Peyer's patch (tissue), 4 donors: ENCODE data around the gene SEPTIN10. TPM values are rescaled to one million over a fixed set of nuclear protein-coding genes. Genes with fewer than 3 reads are reported as not detected.
"Not testable (repeated sequence)": the region's sequence is repeated elsewhere in the genome, so short reads cannot be mapped to it uniquely, and the experiment has no call there.

Experiments used
- DNase-seq, 3 donors: peaks; one replicate each; pipeline ENCODE4 v3.0.0-alpha.2; 2017 to 2019
- H3K27ac ChIP-seq, 4 donors: fragments of 200-600 bp; sonication (generic); one replicate each; pipeline ENCODE4 v1.5.1; 2016 to 2019
- H3K27me3 ChIP-seq, 2 donors: fragments of 200-600 bp; sonication (generic); one replicate each; pipeline ENCODE4 v1.5.1; 2019
- H3K36me3 ChIP-seq, 3 donors: fragments of 200-600 bp; sonication (generic); one replicate each; pipeline ENCODE4 v1.5.1; 2016 to 2019
- H3K4me1 ChIP-seq, 4 donors: fragments of 200-600 bp; sonication (generic); one replicate each; pipeline ENCODE4 v1.5.1; 2016 to 2019
- H3K4me3 ChIP-seq, 4 donors: fragments of 200-600 bp; sonication (generic); 1 replicate in 3 of 4; 2 replicates in 1 of 4; pipeline ENCODE4 v1.5.1; 2016 to 2019; ENCODE audit warnings: mild to moderate bottlenecking in 1 of 4
- H3K9me3 ChIP-seq, 4 donors: fragments of 200-600 bp; sonication (generic); one replicate each; pipeline ENCODE4 v1.5.1; 2016 to 2019; ENCODE audit warnings: mild to moderate bottlenecking in 1 of 4
- POLR2A ChIP-seq, 2 donors: fragments of 450-650 bp; IDR thresholded peaks; one replicate each; pipeline ENCODE4 v1.5.1; 2017; ENCODE audit warnings: antibody characterized with exemption in 2 of 2, mild to moderate bottlenecking in 2 of 2, moderate library complexity in 2 of 2
- total RNA-seq, 4 donors: library from RNA; depleted of rRNA; stranded (reverse); fragments of >200 nt; gene quantifications; one replicate each; pipeline ENCODE4 v1.1.0, GENCODE V29; 2016
- TF ChIP-seq, protein P1 (sequence below), 6 experiments: fragments of 450-650 bp in 4 of 6; fragments of 200-600 bp in 2 of 6; sonication (generic) in 1 of 6; IDR thresholded peaks; one replicate each; pipeline ENCODE4 v1.5.1; 2017 to 2019; ENCODE audit warnings: antibody characterized with exemption in 6 of 6, mild to moderate bottlenecking in 3 of 6, moderate library complexity in 1 of 6

Gene SEPTIN10
- total RNA-seq, 4 donors from 2014 or later = 22.3 to 55.2 (median 53.1) TPM

DNA sequence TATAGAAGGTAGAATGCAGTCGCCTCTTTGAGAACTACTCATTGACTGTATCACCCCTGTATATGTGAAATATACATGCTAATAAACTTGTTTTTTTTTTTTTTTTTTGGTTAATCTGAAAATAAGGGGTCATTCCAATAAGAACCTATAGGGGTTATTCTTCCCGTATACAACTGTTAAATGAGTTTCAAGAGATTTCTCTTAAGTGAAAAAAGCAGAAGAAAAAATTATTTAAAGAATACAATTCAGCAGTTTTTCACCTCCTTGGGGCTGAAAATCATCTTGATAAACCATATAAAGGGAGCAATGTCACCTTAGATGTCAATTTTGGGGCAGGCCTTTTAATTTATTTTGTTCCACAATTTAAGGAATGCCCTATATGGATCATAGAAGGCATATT is 66.5 kb downstream of the SEPTIN10 start:
- TF ChIP-seq, protein P1, sequence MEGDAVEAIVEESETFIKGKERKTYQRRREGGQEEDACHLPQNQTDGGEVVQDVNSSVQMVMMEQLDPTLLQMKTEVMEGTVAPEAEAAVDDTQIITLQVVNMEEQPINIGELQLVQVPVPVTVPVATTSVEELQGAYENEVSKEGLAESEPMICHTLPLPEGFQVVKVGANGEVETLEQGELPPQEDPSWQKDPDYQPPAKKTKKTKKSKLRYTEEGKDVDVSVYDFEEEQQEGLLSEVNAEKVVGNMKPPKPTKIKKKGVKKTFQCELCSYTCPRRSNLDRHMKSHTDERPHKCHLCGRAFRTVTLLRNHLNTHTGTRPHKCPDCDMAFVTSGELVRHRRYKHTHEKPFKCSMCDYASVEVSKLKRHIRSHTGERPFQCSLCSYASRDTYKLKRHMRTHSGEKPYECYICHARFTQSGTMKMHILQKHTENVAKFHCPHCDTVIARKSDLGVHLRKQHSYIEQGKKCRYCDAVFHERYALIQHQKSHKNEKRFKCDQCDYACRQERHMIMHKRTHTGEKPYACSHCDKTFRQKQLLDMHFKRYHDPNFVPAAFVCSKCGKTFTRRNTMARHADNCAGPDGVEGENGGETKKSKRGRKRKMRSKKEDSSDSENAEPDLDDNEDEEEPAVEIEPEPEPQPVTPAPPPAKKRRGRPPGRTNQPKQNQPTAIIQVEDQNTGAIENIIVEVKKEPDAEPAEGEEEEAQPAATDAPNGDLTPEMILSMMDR (IDR thresholded peaks at IDR 0.05) = no peak
- no peak for TF ChIP-seq POLR2A (IDR thresholded peaks at IDR 0.05)
- Histone ChIP-seq H3K9me3 (no peaks in the 10 kb centered on the region), H3K36me3 (peaks cover 0 to 6% (median 0%) of the 10 kb centered on the region in 3 donors)

DNA sequence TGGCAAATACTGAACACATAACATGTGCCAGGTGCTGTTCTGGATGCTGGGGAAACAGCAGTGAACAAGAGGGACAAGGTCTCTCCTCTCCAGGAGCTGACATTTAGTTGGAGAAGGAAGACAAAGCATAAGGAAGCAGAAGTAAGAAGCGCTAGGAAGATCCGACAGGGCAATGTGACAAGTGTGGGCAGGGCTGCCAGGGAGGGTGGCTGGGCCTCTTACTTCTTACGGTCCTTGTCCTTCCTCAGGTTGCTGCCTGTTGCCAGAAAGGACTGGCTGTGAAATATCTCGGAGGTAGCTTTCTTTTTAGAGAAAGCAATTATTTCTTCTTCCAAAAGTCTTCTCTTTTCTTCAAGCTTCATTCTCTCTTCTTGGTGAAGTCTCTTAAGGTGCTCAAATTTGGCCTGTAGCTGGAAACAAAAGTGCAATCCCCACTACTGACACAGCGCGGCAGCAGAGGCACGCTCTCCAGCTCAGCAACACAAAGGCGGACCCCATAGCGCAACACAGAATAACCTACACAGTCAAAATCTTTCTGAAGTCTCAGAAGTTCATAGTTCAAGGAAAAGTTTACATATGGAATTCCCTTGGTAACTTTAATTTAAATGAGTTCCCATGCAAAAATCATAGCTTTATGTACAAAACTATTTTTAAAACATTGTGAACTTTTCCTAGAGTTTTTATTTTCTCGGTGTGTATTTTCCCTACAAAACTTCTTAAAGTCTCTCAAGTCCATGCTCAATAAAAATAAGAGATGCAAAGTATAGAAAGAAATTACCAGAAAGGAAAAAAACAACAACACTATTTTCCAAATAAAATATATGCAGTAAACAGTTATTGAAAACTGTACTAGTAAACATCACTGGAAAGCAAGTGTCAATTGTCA is 67.7 kb downstream of the SEPTIN10 start:
- peak; percentile 26 to 75 (median 71) for DNase-seq
- Histone ChIP-seq H3K36me3 (no peaks in the 10 kb centered on the region), H3K9me3 (no peaks in the 10 kb centered on the region), H3K4me3 (no peak overlapping the region), H3K27me3 (no peaks in the 10 kb centered on the region), H3K4me1 (no peaks in the 10 kb centered on the region), H3K27ac (no peak overlapping the region)
- no peak for TF ChIP-seq POLR2A (IDR thresholded peaks at IDR 0.05)
- TF ChIP-seq, protein P1 (IDR thresholded peaks at IDR 0.05) = peak in 5 of 6 experiments; percentile 61 to 93 (median 91)

More for the DNA sequence above, 66.5 kb downstream of the SEPTIN10 start:
- DNase-seq = no peak
- Histone ChIP-seq H3K27me3 (no peaks in the 10 kb centered on the region), H3K4me3 (no peak overlapping the region), H3K27ac (no peak overlapping the region), H3K4me1 (no peaks in the 10 kb centered on the region)

DNA sequence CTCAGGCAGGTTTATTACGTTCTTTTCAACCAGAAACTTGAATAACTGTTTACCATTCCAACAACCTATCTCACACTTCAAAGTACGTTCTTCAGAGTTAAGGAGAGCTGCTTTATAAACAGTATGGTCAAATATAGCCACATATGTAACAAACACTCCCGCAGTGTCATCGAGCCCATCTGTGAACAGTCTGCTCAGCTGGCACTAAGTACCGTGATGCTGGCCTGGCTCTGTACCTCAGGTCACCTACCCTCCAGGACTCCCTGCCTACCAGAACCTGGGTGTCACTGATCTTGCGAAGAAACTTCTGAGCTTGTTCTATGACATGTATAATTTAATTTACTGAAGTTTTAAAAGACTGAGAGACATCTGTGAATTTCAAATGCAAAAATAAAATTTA is 71.4 kb downstream of the SEPTIN10 start:
- no peaks in the 10 kb centered on the region for H3K4me1 ChIP-seq
- no peaks in the 10 kb centered on the region for H3K9me3 ChIP-seq
- TF ChIP-seq POLR2A (IDR thresholded peaks at IDR 0.05) = no peak
- TF ChIP-seq, protein P1 (IDR thresholded peaks at IDR 0.05) = no peak
- no peak overlapping the region for H3K27ac ChIP-seq
- H3K4me3 ChIP-seq = no peak overlapping the region
- H3K27me3 ChIP-seq = no peaks in the 10 kb centered on the region
- DNase-seq = no peak
- H3K36me3 ChIP-seq = no peaks in the 10 kb centered on the region

DNA sequence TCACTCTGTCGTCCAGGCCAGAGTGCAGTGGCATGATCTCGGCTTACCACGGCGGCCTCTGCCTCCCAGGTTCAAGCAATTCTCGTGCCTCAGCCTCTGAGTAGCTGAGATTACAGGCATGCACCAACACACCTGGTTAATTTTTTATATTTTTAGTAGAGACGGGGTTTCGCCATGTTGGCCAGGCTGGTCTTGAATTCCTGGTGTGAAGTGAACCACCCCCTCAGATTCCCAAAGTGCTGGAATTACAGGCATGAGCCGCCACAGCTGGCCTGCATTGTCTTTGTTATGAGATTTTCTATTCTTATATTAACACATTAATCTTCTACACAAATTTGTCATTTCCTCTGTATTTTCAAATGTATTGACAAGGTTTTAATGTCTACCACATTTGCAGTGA is 75.2 kb downstream of the SEPTIN10 start:
- H3K4me1 ChIP-seq = no peaks in the 10 kb centered on the region
- H3K9me3 ChIP-seq = no peaks in the 10 kb centered on the region
- H3K27me3 ChIP-seq = no peaks in the 10 kb centered on the region
- H3K27ac ChIP-seq = no peak overlapping the region
- DNase-seq = no peak
- no peak for TF ChIP-seq POLR2A (IDR thresholded peaks at IDR 0.05)
- TF ChIP-seq, protein P1 (IDR thresholded peaks at IDR 0.05) = no peak
- H3K36me3 ChIP-seq = no peaks in the 10 kb centered on the region
- no peak overlapping the region for H3K4me3 ChIP-seq

DNA sequence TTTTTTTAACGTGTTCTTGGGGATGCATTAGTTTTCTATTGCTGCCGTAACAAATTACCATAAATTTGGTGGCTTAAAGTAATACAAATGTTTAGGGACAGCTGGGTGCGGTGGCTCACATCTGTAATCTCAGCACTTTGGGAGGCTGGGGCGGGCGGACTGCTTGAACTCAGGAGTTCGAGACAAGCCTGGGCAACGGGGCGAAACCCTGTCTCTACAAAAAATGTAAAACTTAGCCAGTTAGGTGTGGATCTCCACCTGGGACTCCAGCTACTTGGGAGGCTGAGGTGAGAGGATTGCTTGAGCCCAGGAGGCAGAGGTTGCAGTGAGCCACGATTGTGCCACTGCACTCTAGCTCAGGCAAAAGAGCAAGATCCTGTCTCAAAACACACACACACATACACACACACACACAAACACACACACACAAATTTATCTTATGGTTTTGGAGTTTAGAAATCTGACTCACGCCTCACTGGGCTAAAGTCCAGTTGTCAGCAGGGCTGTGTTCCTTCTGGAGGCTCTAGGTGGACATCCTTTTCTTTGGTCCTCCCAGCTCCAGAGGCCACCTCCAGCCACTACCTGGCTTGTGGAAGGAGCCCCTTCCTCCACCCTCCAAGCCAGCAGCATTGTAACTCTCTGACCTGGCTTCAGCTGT is 76.1 kb downstream of the SEPTIN10 start:
- Histone ChIP-seq H3K9me3 (no peaks in the 10 kb centered on the region), H3K4me3 (no peak overlapping the region), H3K27ac (no peak overlapping the region), H3K4me1 (no peaks in the 10 kb centered on the region), H3K36me3 (no peaks in the 10 kb centered on the region), H3K27me3 (no peaks in the 10 kb centered on the region)
- no peak for TF ChIP-seq POLR2A (IDR thresholded peaks at IDR 0.05)
- TF ChIP-seq, protein P1 (IDR thresholded peaks at IDR 0.05) = no peak
- no peak for DNase-seq

DNA sequence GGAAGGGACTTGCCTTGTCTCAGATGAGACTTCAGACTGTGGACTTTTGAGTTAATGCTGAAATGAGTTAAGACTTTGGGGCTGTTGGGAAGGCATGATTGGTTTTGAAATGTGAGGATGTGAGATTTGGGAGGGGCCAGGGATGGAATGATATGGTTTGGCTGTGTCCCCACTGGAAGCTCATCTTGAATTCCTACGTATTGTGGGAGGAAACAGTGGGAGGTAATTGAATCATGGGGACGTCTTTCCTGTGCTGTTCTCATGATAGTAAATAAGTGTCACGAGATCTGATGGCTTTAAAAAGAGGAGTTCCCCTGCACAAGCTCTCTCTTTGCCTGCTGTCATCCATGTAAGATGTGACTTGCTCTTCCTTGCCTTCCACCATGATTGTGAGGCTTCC is 77.2 kb downstream of the SEPTIN10 start:
- not testable (repeated sequence) for H3K36me3 ChIP-seq, H3K4me3 ChIP-seq, H3K9me3 ChIP-seq, H3K27me3 ChIP-seq, H3K4me1 ChIP-seq, DNase-seq, H3K27ac ChIP-seq
